Adrenal gland (tissue), 12 donors: ENCODE results near the gene SH3BGRL2. TPM values are rescaled to one million over a fixed set of nuclear protein-coding genes. Genes with fewer than 3 reads are reported as not detected.

Experiments
- DNase-seq, 7 donors: peaks; one replicate each; pipeline ENCODE4 v3.0.0-alpha.2; 2019 to 2020
- H3K27ac ChIP-seq, 5 donors: fragments of 200-600 bp; sonication (generic) in 4 of 5; 1 replicate in 3 of 5; 2 replicates in 2 of 5; pipeline versions ENCODE4 v1.5.1 to v1.8.0; 2016 to 2020; ENCODE audit warnings: mild to moderate bottlenecking in 1 of 5
- H3K27me3 ChIP-seq: fragments of 200-600 bp; 2 replicates; pipeline ENCODE4 v1.8.0; 2021
- H3K36me3 ChIP-seq, 2 donors: fragments of 200-600 bp; replicated peaks in 1 of 2; 1 replicate in 1 of 2; 2 replicates in 1 of 2; pipeline versions ENCODE4 v1.5.1 to v1.8.0; 2018 to 2022
- H3K4me1 ChIP-seq, 2 donors: fragments of 200-600 bp; replicated peaks in 1 of 2; 1 replicate in 1 of 2; 2 replicates in 1 of 2; pipeline versions ENCODE4 v1.5.1 to v1.8.0; 2018 to 2021
- H3K4me3 ChIP-seq, 4 donors: fragments of 200-600 bp; sonication (generic) in 3 of 4; one replicate each; pipeline ENCODE4 v1.5.1; 2016 to 2018
- H3K9me3 ChIP-seq, 3 donors: fragments of 200-600 bp; sonication (generic) in 1 of 3; replicated peaks in 1 of 3; 1 replicate in 2 of 3; 2 replicates in 1 of 3; pipeline versions ENCODE4 v1.5.1 to v1.8.0; 2016 to 2021
- CTCF ChIP-seq, 6 experiments: fragments of 450-650 bp in 4 of 6; fragments of 200-600 bp in 2 of 6; sonication (generic) in 1 of 6; IDR thresholded peaks; 1 replicate in 5 of 6; 2 replicates in 1 of 6; pipeline versions ENCODE4 v1.5.1 to v1.8.0; 2016 to 2021; ENCODE audit warnings: antibody characterized with exemption in 6 of 6, mild to moderate bottlenecking in 2 of 6, moderate library complexity in 1 of 6
- POLR2A ChIP-seq, 2 donors: fragments of 450-650 bp; IDR thresholded peaks; one replicate each; pipeline ENCODE4 v1.6.1; 2017; ENCODE audit warnings: antibody characterized with exemption in 2 of 2, mild to moderate bottlenecking in 2 of 2, moderate library complexity in 1 of 2
- WGBS, 4 donors: extraction: QIAGEN DNeasy Blood & Tissue Kit in 2 of 4; methylation state at CpG; one replicate each; pipeline versions ENCODE4 v1.1.5 to v1.1.7; 2013 to 2017; 5-methylcytosine and 5-hydroxymethylcytosine counted together
- intact Hi-C, 2 donors: fragments of 100-400 bp; cut with DNase I; formaldehyde crosslinking; loops; one replicate each; pipeline versions ENCODE4 v1.14.1 to v1.15.0; 2022 to 2023
- polyA plus RNA-seq, 3 donors: library from polyadenylated mRNA; stranded (reverse); fragments of 200-250 nt in 2 of 3; fragments of 350-450 nt in 1 of 3; fragmentation: Illumina TruSeq in 1 of 3; extraction: RNeasy Lipid Tissue Mini Kit (QIAGEN cat#74804) in 1 of 3; gene quantifications; one replicate each; pipeline ENCODE4 v1.2.3, GENCODE V29; 2013 to 2014
- total RNA-seq, 9 donors: library from RNA; depleted of rRNA in 4 of 9; stranded (reverse); fragments of >200 nt in 4 of 9; fragments of 120-200 nt in 1 of 9; fragmentation: NEBNext Ultra II Directional in 1 of 9; extraction: Animal tissue kit (Norgen Biotek cat#: 25700) in 1 of 9; gene quantifications; one replicate each; pipeline versions ENCODE4 v1.1.0 to v1.2.4, GENCODE V29; 2013 to 2023
- donor health status: healthy with polysubstance abuse.
- donor health status: Bipolar disorder and iron deficiency.
- donor health status: DM: yes; HTN: yes; CAD: no.
- donor health status: DM: no; HTN: no; CAD: no.
- donor health status: DM: no; HTN: no; CAD: no.
- donor health status: DM: yes; HTN: yes; CAD: no.

SH3BGRL2 gene
- total and polyA plus RNA-seq, 12 donors, result 3.8 to 13.3 (median 9.0) TPM

GRCh38 chr6:79750806-79751205, 119.7 kb downstream of the SH3BGRL2 start:
- Histone ChIP-seq H3K27me3 (no peaks in the 10 kb centered on the region), H3K4me1 (no peaks in the 10 kb centered on the region), H3K4me3 (no peak overlapping the region), H3K27ac (no peak overlapping the region), H3K9me3 (no peaks in the 10 kb centered on the region), H3K36me3 (no peaks in the 10 kb centered on the region)
- 42 to 60% (median 55%) methylated on average over 4 of the region's 4 CpGs for WGBS, 4 donors
- TF ChIP-seq POLR2A (IDR thresholded peaks at IDR 0.05) (no peak), CTCF (IDR thresholded peaks at IDR 0.05) (no peak)
- intact Hi-C loops, result no loop called here
- DNase-seq, result no peak

Other genes with a start within 250 kb of the SH3BGRL2 start
- 1 to 10 TPM; 1.3 to 4.3 (median 2.6) TPM for gene LCA5, start 93.9 kb upstream of the SH3BGRL2 start, total RNA-seq
- gene LCA5, start 93.9 kb upstream of the SH3BGRL2 start, polyA plus RNA-seq, result 1 to 10 TPM; 1.0 to 4.6 (median 1.1) TPM